ENCODE measurements around the gene AUH. TPM values are rescaled to one million over a fixed set of nuclear protein-coding genes. Genes with fewer than 3 reads are reported as not detected.
A peak's percentile ranks its signal among the peaks of the same experiment; 100 is the strongest.

The AUH gene
- polyA plus RNA-seq, 3 donors, result 4.0 to 9.9 (median 8.4) TPM

DNA sequence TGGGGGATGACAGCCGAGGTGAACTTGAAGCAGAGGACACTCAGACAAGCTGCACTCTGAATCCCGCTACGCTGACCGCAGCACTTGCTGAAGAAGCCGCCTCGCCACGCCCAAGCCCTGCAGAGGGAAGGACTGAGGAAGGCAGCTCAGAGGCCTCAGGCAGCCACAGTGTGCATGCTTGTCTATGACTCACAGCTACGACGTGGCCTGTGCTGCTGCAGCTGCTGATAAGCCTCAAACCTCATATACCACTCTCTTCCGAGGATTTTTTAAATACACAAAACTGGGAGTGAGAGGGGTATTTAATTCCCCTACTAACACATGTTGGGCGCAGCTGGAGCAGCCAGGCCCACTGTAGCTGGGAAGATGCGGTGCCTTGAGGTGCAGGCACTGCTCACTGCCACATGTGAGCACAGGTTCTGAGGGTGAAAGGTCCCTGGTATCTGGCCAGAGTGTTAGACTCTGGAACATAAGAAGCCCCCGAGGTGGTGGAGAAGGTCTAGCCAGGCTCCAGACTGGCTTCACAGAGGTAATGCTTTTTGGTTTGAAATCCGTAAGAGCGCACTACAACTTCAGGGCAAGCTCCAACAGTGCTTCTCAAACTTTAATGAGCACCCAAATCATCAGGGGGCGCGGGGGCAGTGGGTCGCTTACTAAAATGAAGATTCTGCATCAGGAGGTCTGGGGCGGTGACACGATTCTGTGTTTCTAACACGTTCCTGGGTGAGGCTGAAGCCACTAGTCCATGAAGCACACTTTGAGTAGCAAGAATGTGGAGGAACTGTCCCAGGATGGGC, 196.8 kb downstream of the AUH start:
- Mint-ChIP-seq H3K4me1 (peaks cover 41% of the 10 kb centered on the region), H3K27ac (peak overlapping the region; percentile 40 to 97 (median 83)), H3K4me3 (peak overlapping the region; percentile 64 to 72), H3K9me3 (peaks cover 0 to 9% (median 3%) of the 10 kb centered on the region in 7 donors), H3K27me3 (ENCODE audit: low read depth in 3 of 3) (peaks cover 0 to 5% (median 4%) of the 10 kb centered on the region in 3 donors), H3K36me3 (peaks cover 2 to 14% of the 10 kb centered on the region in 2 donors)
- TF ChIP-seq, protein P1, sequence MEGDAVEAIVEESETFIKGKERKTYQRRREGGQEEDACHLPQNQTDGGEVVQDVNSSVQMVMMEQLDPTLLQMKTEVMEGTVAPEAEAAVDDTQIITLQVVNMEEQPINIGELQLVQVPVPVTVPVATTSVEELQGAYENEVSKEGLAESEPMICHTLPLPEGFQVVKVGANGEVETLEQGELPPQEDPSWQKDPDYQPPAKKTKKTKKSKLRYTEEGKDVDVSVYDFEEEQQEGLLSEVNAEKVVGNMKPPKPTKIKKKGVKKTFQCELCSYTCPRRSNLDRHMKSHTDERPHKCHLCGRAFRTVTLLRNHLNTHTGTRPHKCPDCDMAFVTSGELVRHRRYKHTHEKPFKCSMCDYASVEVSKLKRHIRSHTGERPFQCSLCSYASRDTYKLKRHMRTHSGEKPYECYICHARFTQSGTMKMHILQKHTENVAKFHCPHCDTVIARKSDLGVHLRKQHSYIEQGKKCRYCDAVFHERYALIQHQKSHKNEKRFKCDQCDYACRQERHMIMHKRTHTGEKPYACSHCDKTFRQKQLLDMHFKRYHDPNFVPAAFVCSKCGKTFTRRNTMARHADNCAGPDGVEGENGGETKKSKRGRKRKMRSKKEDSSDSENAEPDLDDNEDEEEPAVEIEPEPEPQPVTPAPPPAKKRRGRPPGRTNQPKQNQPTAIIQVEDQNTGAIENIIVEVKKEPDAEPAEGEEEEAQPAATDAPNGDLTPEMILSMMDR (IDR thresholded peaks at IDR 0.05), result no peak
- Histone ChIP-seq H3K4me1 (ENCODE audit: control insufficient read depth in 1 of 2, insufficient read depth in 2 of 2, low read length in 2 of 2) (peaks cover 39 to 44% of the 10 kb centered on the region in 2 donors), H3K4me2 (replicated peaks; ENCODE audit: extremely low read depth, low read length, poor library complexity, severe bottlenecking) (peak overlapping the region; percentile 5), H2AFZ (ENCODE audit: insufficient read depth, low read depth, low read length, poor library complexity, severe bottlenecking) (no peak overlapping the region), H3K27ac (ENCODE audit: low read depth in 1 of 2, low read length in 2 of 2) (peak overlapping the region; percentile 11 to 73), H3K9ac (ENCODE audit: insufficient read depth, low read length, poor library complexity, severe bottlenecking) (no peak overlapping the region), H3K9me3 (replicated peaks in 1 of 2; ENCODE audit: control insufficient read depth in 1 of 2, insufficient read depth in 1 of 2, low read length in 2 of 2) (peaks cover under 1 to 2% of the 10 kb centered on the region in 2 donors), H3K27me3 (ENCODE audit: control insufficient read depth in 2 of 2, insufficient read depth in 2 of 2, low read length in 2 of 2) (no peaks in the 10 kb centered on the region), H3K79me2 (ENCODE audit: insufficient read depth, low read length) (no peaks in the 10 kb centered on the region), H4K20me1 (ENCODE audit: insufficient read depth, low read length) (no peaks in the 10 kb centered on the region), H3K36me3 (replicated peaks in 1 of 2; ENCODE audit: control insufficient read depth in 1 of 2, insufficient read depth in 2 of 2, low read length in 2 of 2) (no peaks in the 10 kb centered on the region), H3K4me3 (replicated peaks in 1 of 3; ENCODE audit: low read depth in 2 of 3, low read length in 3 of 3) (peak overlapping the region in 1 of 3 experiments; percentile 28)
- intact Hi-C loops (cut with micrococcal nuclease), result loop anchor here in 1 of 2 donors (2.0 to 10.0 kb wide), 4 partner anchors 18 to 130 kb away; no protein-coding TSS in a partner anchor
- 48% methylated on average over 16 of the region's 21 CpGs for WGBS (ENCODE audit: insufficient coverage)
- peak; percentile 95 to 96 (median 96) for DNase-seq

Other genes starting within 250 kb of the AUH start
- 100 to 1,000 TPM in 1 of 3 donors, 10 to 100 TPM in 2; 18.6 to 253 (median 64.0) TPM for gene NFIL3, start 61.9 kb upstream of the AUH start, polyA plus RNA-seq